HCT116 (cell line): ENCODE measurements around the gene SLC22A15. TPM values are rescaled to one million over a fixed set of nuclear protein-coding genes. Genes with fewer than 3 reads are reported as not detected.

Experiments used
- ATAC-seq: fragments of 200-7000 bp; cut with Tn5 transposase; 2 replicates; pipeline ENCODE4 v1.9.1; 2020; ENCODE audit warnings: mild to moderate bottlenecking, moderate library complexity
- BruUV-seq: library from RNA; stranded (reverse); fragments of 400-500 nt; replicated peaks from 2 replicates; lab custom pipeline; 2021; lab: Mats Ljungman, UMichigan
- CTCF ChIA-PET: fragments of 300-600 bp; sonication (Branson Sonifier 250); formaldehyde crosslinking; loops from one replicate; lab custom pipeline; 2021; ENCODE audit warnings: antibody characterized with exemption; lab: Charles Lee
- POLR2A ChIA-PET: fragments of 300-600, 350-600 bp; sonication (Branson Sonifier 250); formaldehyde crosslinking; loops from one replicate; lab custom pipeline; 2021; ENCODE audit warnings: antibody characterized with exemption; lab: Charles Lee
- RAD21 ChIA-PET, 2 experiments: fragments of 300-600 bp; sonication (Branson Sonifier 250); formaldehyde crosslinking; loops; one replicate each; lab custom pipeline; 2023; ENCODE audit warnings: low total read pairs in 2 of 2; ENCODE audit not compliant: uncharacterized antibody in 2 of 2, unreplicated experiment in 2 of 2, low non-redundant PET in 1 of 2; lab: Charles Lee
- DNase-seq: peaks from one replicate; pipeline ENCODE4 v3.0.0-alpha.2; 2010; ENCODE audit warnings: low read depth, low spot score
- H2AFZ ChIP-seq: fragments of 200-600 bp; shearing (Covaris generic), sonication (generic); 2 replicates; pipeline ENCODE4 v1.6.1; 2017; ENCODE audit warnings: low read depth, mixed run types, mixed read lengths, antibody characterized with exemption, low read length; ENCODE audit not compliant: poor library complexity, severe bottlenecking
- H3K27ac ChIP-seq: 2 replicates; pipeline ENCODE4 v1.5.1; 2012; ENCODE audit warnings: low read depth, low read length
- H3K27me3 ChIP-seq: fragments of 200-600 bp; sonication (generic); 2 replicates; pipeline ENCODE4 v1.6.1; 2016; ENCODE audit warnings: mixed run types, low read length, mixed read lengths; ENCODE audit not compliant: insufficient read depth
- H3K36me3 ChIP-seq, 2 experiments: fragments of 200-500 bp in 1 of 2; fragments of 200-600 bp in 1 of 2; sonication (Bioruptor generic) in 1 of 2; sonication (generic) in 1 of 2; 2 replicates each; pipeline versions ENCODE4 v1.5.1 to v1.6.1; 2014 to 2016; ENCODE audit warnings: low read length in 2 of 2, inconsistent platforms in 1 of 2, mixed read lengths in 1 of 2, mixed run types in 1 of 2; ENCODE audit not compliant: insufficient read depth in 2 of 2, control insufficient read depth in 1 of 2
- H3K4me1 ChIP-seq, 2 experiments: fragments of 200-600 bp in 1 of 2; sonication (generic) in 1 of 2; 2 replicates each; pipeline versions ENCODE4 v1.5.1 to v1.6.1; 2012 to 2017; ENCODE audit warnings: low read length in 2 of 2, inconsistent platforms in 1 of 2, mild to moderate bottlenecking in 1 of 2, mixed read lengths in 1 of 2, mixed run types in 1 of 2, moderate library complexity in 1 of 2; ENCODE audit not compliant: insufficient read depth in 2 of 2, control insufficient read depth in 1 of 2
- H3K4me2 ChIP-seq: fragments of 200-600 bp; sonication (generic); 2 replicates; pipeline ENCODE4 v1.6.1; 2017; ENCODE audit warnings: mixed run types, low read length, mixed read lengths
- H3K4me3 ChIP-seq, 2 experiments: fragments of 200-600 bp in 1 of 2; sonication (generic) in 1 of 2; replicated peaks in 1 of 2; 2 replicates each; pipeline ENCODE4 v1.5.1; 2011 to 2016; ENCODE audit warnings: low read length in 2 of 2, control low read depth in 1 of 2, low read depth in 1 of 2, mild to moderate bottlenecking in 1 of 2, mixed read lengths in 1 of 2, mixed run types in 1 of 2
- H3K79me2 ChIP-seq: fragments of 200-600 bp; sonication (generic); 2 replicates; pipeline ENCODE4 v1.6.1; 2017; ENCODE audit warnings: mild to moderate bottlenecking, mixed run types, low read length, moderate library complexity, mixed read lengths; ENCODE audit not compliant: insufficient read depth
- H3K9ac ChIP-seq: fragments of 200-600 bp; sonication (generic); 2 replicates; pipeline ENCODE4 v1.6.1; 2016; ENCODE audit warnings: low read length, mixed read lengths
- H3K9me2 ChIP-seq: fragments of 200-600 bp; sonication (generic), shearing (Covaris generic); 2 replicates; pipeline ENCODE4 v1.6.1; 2017; ENCODE audit warnings: mixed run types, mild to moderate bottlenecking, moderate library complexity; ENCODE audit not compliant: insufficient read depth
- H3K9me3 ChIP-seq, 2 experiments: fragments of 200-500 bp in 1 of 2; fragments of 200-600 bp in 1 of 2; sonication (Bioruptor generic) in 1 of 2; sonication (generic) in 1 of 2; 2 replicates each; pipeline ENCODE4 v1.6.1; 2014 to 2017; ENCODE audit warnings: low read length in 2 of 2, mixed read lengths in 2 of 2, inconsistent platforms in 1 of 2, low read depth in 1 of 2, mild to moderate bottlenecking in 1 of 2, mixed run types in 1 of 2, moderate library complexity in 1 of 2; ENCODE audit not compliant: control insufficient read depth in 1 of 2, insufficient read depth in 1 of 2
- H4K20me1 ChIP-seq: fragments of 200-600 bp; sonication (generic), shearing (Covaris generic); 2 replicates; pipeline ENCODE4 v1.6.1; 2017; ENCODE audit warnings: mixed run types, mild to moderate bottlenecking, moderate library complexity; ENCODE audit not compliant: insufficient read depth
- CBX3 ChIP-seq: IDR thresholded peaks from 2 replicates; pipeline ENCODE4 v1.6.1; 2012; ENCODE audit warnings: low read depth
- EGR1 ChIP-seq: IDR thresholded peaks from 2 replicates; pipeline ENCODE4 v1.6.1; 2012; ENCODE audit warnings: low read depth
- EZH2 ChIP-seq: fragments of 200-600 bp; sonication (generic); IDR thresholded peaks from 2 replicates; pipeline ENCODE4 v1.6.1; 2017; ENCODE audit warnings: antibody characterized with exemption, mixed run types
- EZH2phosphoT487 ChIP-seq: fragments of 200-600 bp; IDR thresholded peaks from 2 replicates; pipeline ENCODE4 v1.6.1; 2018; ENCODE audit warnings: antibody characterized with exemption, borderline replicate concordance
- FOSL1 ChIP-seq: IDR thresholded peaks from 2 replicates; pipeline ENCODE4 v1.6.1; 2012; ENCODE audit warnings: low read depth
- POLR2A ChIP-seq: IDR thresholded peaks from 2 replicates; pipeline ENCODE4 v1.7.0; 2011; ENCODE audit warnings: borderline replicate concordance; ENCODE audit not compliant: insufficient read depth, insufficient read length; ENCODE audit errors: extremely low read depth
- POLR2AphosphoS5 ChIP-seq: IDR thresholded peaks from 2 replicates; pipeline ENCODE4 v1.6.1; 2011; ENCODE audit warnings: mild to moderate bottlenecking, low read depth, low read length, moderate library complexity
- RAD21 ChIP-seq: IDR thresholded peaks from 2 replicates; pipeline ENCODE4 v1.6.1; 2012; ENCODE audit warnings: low read depth, mild to moderate bottlenecking
- SIN3A ChIP-seq: IDR thresholded peaks from 2 replicates; pipeline ENCODE4 v1.6.1; 2012; ENCODE audit warnings: low read depth
- SRF ChIP-seq: IDR thresholded peaks from 2 replicates; pipeline ENCODE4 v1.6.1; 2012; ENCODE audit warnings: low read depth
- YY1 ChIP-seq: IDR thresholded peaks from 2 replicates; pipeline ENCODE4 v1.6.1; 2011; ENCODE audit warnings: low read length, low read depth, moderate library complexity, mild to moderate bottlenecking; ENCODE audit not compliant: insufficient replicate concordance; ENCODE audit errors: extremely low read depth
- ZBTB33 ChIP-seq: IDR thresholded peaks from 2 replicates; pipeline ENCODE4 v1.6.1; 2011; ENCODE audit warnings: mild to moderate bottlenecking, low read length, moderate library complexity; ENCODE audit not compliant: insufficient replicate concordance; ENCODE audit errors: extremely low read depth
- ZFX ChIP-seq: fragments of 450-650 bp; IDR thresholded peaks from 2 replicates; pipeline ENCODE4 v1.6.1; 2017
- ZNF274 ChIP-seq: fragments of 200-500 bp; sonication (Bioruptor generic); IDR thresholded peaks from 2 replicates; pipeline ENCODE4 v1.6.1; 2014; ENCODE audit warnings: mild to moderate bottlenecking, low read depth, low read length, inconsistent platforms
- intact Hi-C: fragments of 100-400 bp; cut with micrococcal nuclease; formaldehyde crosslinking; loops from 2 replicates; pipeline ENCODE4 v1.10.0; 2022
- total RNA-seq: library from RNA; stranded (reverse); gene quantifications from one replicate; pipeline ENCODE4 v1.2.1, GENCODE V29; 2021; ENCODE audit not compliant: unreplicated experiment
- TF ChIP-seq, protein P1 (sequence below), 3 experiments: fragments of 200-600 bp in 1 of 3; sonication (generic) in 1 of 3; IDR thresholded peaks in 2 of 3; conservative IDR thresholded peaks in 1 of 3; 2 replicates each; pipeline ENCODE4 v1.5.1; 2012 to 2017; ENCODE audit warnings: low read depth in 2 of 3, low read length in 2 of 3, antibody characterized with exemption in 1 of 3, borderline replicate concordance in 1 of 3, control low read depth in 1 of 3, mild to moderate bottlenecking in 1 of 3, mixed read lengths in 1 of 3, mixed run types in 1 of 3, moderate library complexity in 1 of 3; ENCODE audit not compliant: insufficient read depth in 1 of 3

Gene SLC22A15
- total RNA-seq, 1 experiment from 2014 or later, result 3.1 TPM

- Histone ChIP-seq H3K4me3 (no peak overlapping the region), H3K36me3 (no peaks in the 10 kb centered on the region), H3K9me3 (no peaks in the 10 kb centered on the region), H3K27me3 (no peaks in the 10 kb centered on the region), H2AFZ (no peak overlapping the region), H3K4me1 (no peaks in the 10 kb centered on the region), H3K4me2 (no peak overlapping the region), H3K9me2 (no peaks in the 10 kb centered on the region), H3K9ac (no peak overlapping the region), H3K79me2 (no peaks in the 10 kb centered on the region), H3K27ac (no peak overlapping the region), H4K20me1 (no peaks in the 10 kb centered on the region)
- BruUV-seq, result no TSS peak
- TF ChIP-seq RAD21 (no peak), EGR1 (no peak), POLR2A (no peak), POLR2AphosphoS5 (no peak), SRF (no peak), EZH2phosphoT487 (no peak), ZFX (no peak), CBX3 (no peak), SIN3A (no peak), EZH2 (no peak), YY1 (no peak), ZBTB33 (no peak), FOSL1 (no peak), ZNF274 (no peak)
- TF ChIP-seq, protein P1, sequence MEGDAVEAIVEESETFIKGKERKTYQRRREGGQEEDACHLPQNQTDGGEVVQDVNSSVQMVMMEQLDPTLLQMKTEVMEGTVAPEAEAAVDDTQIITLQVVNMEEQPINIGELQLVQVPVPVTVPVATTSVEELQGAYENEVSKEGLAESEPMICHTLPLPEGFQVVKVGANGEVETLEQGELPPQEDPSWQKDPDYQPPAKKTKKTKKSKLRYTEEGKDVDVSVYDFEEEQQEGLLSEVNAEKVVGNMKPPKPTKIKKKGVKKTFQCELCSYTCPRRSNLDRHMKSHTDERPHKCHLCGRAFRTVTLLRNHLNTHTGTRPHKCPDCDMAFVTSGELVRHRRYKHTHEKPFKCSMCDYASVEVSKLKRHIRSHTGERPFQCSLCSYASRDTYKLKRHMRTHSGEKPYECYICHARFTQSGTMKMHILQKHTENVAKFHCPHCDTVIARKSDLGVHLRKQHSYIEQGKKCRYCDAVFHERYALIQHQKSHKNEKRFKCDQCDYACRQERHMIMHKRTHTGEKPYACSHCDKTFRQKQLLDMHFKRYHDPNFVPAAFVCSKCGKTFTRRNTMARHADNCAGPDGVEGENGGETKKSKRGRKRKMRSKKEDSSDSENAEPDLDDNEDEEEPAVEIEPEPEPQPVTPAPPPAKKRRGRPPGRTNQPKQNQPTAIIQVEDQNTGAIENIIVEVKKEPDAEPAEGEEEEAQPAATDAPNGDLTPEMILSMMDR (IDR thresholded peaks at IDR 0.05 in 2 of 3, conservative IDR thresholded peaks at IDR 0.05 in 1 of 3; ENCODE audit: borderline replicate concordance in 1 of 3, insufficient read depth in 1 of 3, low read depth in 2 of 3, low read length in 2 of 3), result no peak
- no peak for DNase-seq
- intact Hi-C loops, result no loop called here
- POLR2A ChIA-PET, result no interaction called here
- CTCF ChIA-PET, result interaction anchor here (1.1 to 1.9 kb wide), 12 partner anchors 9 to 480 kb away, joined by 3 to 13 read pairs (median 5); no protein-coding TSS in a partner anchor
- RAD21 ChIA-PET, result interaction anchor here in 1 of 2 experiments (1.4 kb wide), 1 partner anchor 39 kb away, joined by 3 read pairs; no protein-coding TSS in a partner anchor
- no peak for ATAC-seq
These were observed 43.4 kb downstream of the SLC22A15 start for GRCh38 chr1:116019653-116020253.
